Natural killer cell treated with Interleukin-12 subunit alpha and Interleukin-12 subunit beta and Interleukin-15 and Interleukin-18, amount 100 ng/mL, for 72 hours (primary cell): ENCODE results near the gene TMPRSS9. TPM values are rescaled to one million over a fixed set of nuclear protein-coding genes. Genes with fewer than 3 reads are reported as not detected.
A peak's percentile ranks its signal among the peaks of the same experiment; 100 is the strongest.

Source experiments
- ATAC-seq, 2 donors: fragments of 150-1000 bp; cut with Tn5 transposase in 1 of 2; sonication (Bioruptor Pico), chemical (Tn5 transposase) in 1 of 2; 2 replicates each; pipeline ENCODE4 v1.10.0; 2021
- DNase-seq: peaks from one replicate; pipeline ENCODE4 v3.0.0; 2022; ENCODE audit warnings: low spot score
- H3K27ac Mint-ChIP-seq, 2 donors: 1 replicate in 1 of 2; 2 replicates in 1 of 2; pipeline ENCODE4 v1.8.0; 2022; ENCODE audit warnings: mixed read lengths in 2 of 2, mild to moderate bottlenecking in 1 of 2, moderate library complexity in 1 of 2
- H3K27me3 Mint-ChIP-seq, 2 donors: 1 replicate in 1 of 2; 2 replicates in 1 of 2; pipeline ENCODE4 v1.8.0; 2022; ENCODE audit warnings: mixed read lengths in 2 of 2
- H3K36me3 Mint-ChIP-seq: one replicate; pipeline ENCODE4 v1.8.0; 2022; ENCODE audit warnings: mixed read lengths
- H3K4me1 Mint-ChIP-seq, 2 donors: 1 replicate in 1 of 2; 2 replicates in 1 of 2; pipeline ENCODE4 v1.8.0; 2022; ENCODE audit warnings: low read depth in 2 of 2, mixed read lengths in 2 of 2, mild to moderate bottlenecking in 1 of 2
- H3K4me3 Mint-ChIP-seq: one replicate; pipeline ENCODE4 v1.8.0; 2022; ENCODE audit warnings: mixed read lengths
- H3K9me3 Mint-ChIP-seq: 2 replicates; pipeline ENCODE4 v1.8.0; 2022; ENCODE audit warnings: mixed read lengths
- total RNA-seq, 2 donors: library from RNA; stranded (reverse); gene quantifications; one replicate each; pipeline ENCODE4 v1.2.3, GENCODE V29; 2022

The TMPRSS9 gene
- total RNA-seq, 2 donors from 2014 or later, result not detected

DNA sequence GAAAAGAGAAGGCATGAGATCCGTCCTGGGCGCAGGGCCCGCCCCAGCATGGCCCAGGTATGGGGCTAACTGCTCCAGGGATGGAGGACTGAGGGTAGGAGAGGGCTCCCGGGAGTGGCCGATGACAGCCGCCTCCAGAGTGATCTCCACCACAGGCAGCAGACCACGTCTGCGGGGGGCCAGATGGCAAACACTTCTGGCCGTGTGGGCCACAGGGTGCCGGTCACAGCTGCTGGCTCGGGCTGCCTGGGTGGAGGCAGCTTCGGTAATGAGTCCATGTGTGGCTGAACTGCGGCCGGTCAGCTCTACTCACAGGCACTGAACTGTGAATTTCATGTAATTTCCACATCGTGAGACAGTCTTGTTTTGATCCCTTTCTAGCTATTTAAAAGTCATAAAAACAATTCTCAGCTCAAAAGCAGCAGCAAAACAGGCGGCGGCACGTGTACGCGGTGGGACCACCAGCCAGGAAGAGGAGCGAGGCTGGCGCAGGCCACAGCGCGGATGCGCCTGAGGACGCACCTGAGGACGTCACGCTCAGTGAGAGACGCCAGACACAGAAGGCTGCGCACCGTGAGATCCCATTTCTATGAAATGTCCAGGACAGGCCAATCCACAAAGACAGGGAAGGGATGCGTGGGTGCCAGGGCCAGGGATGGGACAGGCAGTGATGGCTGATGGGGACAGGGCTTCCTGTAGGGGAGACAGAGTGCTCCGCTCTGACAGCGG, 35.7 kb upstream of the TMPRSS9 start:
- peaks cover 28 to 32% of the 10 kb centered on the region in 2 donors for H3K4me1 Mint-ChIP-seq
- no peak for ATAC-seq
- DNase-seq, result no peak
- H3K27me3 Mint-ChIP-seq, result no peaks in the 10 kb centered on the region
- H3K9me3 Mint-ChIP-seq, result no peaks in the 10 kb centered on the region
- peaks cover 6% of the 10 kb centered on the region for H3K36me3 Mint-ChIP-seq
- H3K4me3 Mint-ChIP-seq, result peak overlapping the region; percentile 30
- H3K27ac Mint-ChIP-seq, result no peak overlapping the region

DNA sequence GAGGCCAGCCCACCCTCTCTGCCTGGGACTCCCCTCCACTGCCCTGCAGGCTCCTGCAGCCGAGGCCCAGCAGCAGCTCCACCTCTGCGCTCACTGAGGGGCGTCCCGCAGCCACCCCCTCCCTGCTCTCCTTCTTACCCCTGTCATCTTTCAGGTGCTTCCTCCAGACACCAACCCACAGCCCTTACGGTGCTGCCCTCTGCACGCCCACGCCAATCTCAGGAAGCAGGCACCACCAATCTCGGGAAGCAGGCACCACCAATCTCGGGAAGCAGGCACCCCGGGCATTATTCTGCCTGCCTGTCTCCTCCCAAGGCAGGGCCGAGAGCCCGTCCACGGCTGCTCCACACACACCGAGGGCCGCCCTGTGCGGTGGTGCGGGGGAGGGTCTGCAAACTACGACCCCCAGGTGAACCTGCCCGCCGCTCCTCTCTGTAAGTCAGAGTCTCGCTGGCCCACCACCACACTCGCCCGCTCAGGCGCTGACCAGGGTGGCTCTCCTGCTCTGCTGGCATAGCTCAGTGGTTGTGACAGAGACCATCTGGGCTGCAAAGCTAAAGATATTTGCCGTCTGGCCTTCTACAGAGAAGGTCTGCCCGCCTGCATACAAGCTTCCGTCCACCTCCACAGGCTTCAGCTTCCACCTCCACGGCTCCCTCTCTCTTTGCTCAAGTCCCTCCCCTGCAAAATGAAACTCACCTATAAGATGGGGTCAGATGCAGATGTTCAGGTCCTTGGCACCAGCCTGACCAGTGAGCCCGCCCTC, 34.6 kb upstream of the TMPRSS9 start:
- Mint-ChIP-seq H3K4me3 (peak overlapping the region; percentile 62), H3K4me1 (peaks cover 33 to 40% of the 10 kb centered on the region in 2 donors), H3K9me3 (no peaks in the 10 kb centered on the region), H3K27me3 (no peaks in the 10 kb centered on the region), H3K36me3 (peaks cover 6% of the 10 kb centered on the region), H3K27ac (peak overlapping the region; percentile 32 to 35)
- no peak for DNase-seq
- ATAC-seq, result no peak

DNA sequence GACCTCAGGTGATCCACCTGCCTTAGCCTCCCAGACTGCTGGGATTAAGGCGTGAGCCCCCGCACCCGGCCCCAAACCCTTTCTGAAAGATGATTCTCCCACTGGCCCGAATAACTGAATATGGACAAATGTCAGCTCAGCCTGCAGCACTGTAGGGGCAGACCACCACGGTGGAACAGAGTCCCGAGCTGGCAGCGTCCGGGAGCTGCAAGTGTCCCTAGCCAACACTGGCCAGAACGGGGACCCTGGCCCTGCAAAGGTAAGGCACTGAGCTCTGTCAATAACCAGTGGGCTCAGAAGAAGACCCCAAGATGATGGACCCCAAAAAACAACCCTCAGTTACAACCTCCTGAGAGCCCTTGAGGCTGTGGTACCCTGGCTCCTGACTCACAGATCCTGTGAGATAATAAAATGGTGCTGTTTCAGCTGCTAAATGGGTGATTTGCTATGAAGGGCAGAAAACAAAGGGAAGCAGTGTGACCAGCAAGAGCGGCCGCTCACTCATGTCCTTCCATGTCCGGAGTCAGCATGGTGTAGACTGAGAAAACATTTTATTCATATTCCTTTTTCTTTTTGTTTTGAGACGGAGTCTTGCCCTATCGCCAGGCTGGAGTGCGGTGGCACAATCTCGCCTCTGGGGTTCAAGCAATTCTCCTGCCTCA, 33.2 kb upstream of the TMPRSS9 start:
- Mint-ChIP-seq H3K27me3 (no peaks in the 10 kb centered on the region), H3K4me3 (peak overlapping the region; percentile 91), H3K4me1 (peaks cover 33 to 42% of the 10 kb centered on the region in 2 donors), H3K36me3 (peaks cover 6% of the 10 kb centered on the region), H3K9me3 (no peaks in the 10 kb centered on the region), H3K27ac (peak overlapping the region; percentile 88 to 92)
- DNase-seq (no peak), ATAC-seq (no peak)

DNA sequence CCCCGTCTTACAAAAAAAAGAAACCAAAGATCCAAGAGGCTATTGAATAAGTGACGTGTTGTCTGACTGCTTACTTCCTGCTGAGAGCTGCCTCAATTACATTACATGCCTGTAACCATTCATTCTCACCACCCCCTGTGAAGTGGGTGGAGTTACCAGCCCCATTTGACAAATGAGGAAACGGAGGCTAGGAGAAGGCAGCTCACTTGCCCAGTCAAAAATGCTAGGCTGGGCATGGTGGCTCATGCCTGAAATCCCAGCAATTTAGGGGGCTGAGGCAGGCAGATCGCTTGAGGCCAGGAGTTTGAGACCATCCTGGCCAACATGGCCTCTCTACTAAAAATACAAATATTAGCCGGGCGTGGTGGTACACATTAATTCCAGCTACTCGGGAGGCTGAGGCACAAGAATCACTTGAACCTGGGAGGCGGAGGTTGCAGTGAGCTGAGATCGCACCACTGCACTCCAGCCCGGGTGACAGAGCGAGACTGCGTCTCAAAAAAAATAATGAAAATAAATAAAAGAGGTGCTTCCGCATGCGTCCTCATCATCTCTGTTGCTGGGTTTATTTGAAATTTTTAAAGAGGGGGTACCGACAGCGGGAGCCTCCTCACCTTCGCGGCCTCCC, 32.2 kb upstream of the TMPRSS9 start:
- Mint-ChIP-seq H3K36me3 (peaks cover 6% of the 10 kb centered on the region), H3K4me3 (peak overlapping the region; percentile 91), H3K4me1 (peaks cover 33 to 42% of the 10 kb centered on the region in 2 donors), H3K27ac (peak overlapping the region; percentile 88 to 92), H3K27me3 (no peaks in the 10 kb centered on the region), H3K9me3 (no peaks in the 10 kb centered on the region)
- DNase-seq, result peak; percentile 80
- peak; percentile 85 to 87 for ATAC-seq

DNA sequence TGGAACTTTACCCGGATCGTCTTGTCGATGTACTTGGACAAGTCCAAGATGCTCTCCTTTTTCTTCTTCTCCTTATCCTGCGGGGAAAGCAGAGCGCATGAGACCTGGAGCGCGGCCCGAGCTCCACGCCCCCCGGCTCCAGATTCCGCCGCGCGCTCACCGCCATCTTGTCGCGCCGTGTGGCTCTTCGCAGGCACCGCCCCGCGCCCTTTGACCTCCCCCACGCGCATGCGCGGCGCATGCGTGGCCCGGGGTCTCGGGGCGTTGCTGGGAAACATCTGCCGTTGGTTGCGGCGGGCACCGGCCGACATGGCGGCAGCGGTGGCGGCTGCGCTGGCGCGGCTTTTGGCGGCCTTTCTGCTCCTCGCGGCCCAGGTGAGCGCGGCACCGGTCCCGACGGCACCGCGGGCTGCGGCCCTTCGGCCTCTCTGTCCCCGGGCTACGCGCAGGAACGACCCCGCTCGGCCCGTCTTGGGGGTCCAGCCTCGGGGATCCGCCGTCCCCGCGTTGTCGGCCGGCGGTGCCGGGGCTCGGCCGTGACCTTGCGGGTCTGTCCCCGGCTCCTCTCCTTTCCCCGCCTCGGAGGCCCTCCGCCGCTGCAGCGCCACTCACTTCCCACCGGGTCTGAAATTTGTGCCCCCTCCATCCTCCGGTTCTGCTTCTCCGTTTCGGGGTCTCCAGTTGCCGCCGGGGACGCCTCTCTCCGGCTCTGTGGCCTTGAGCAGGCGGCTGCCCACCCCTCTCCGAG, 31.5 kb upstream of the TMPRSS9 start, which contains the start of the genes LSM7 and SPPL2B:
TSS of gene LSM7 (minus strand) at position 186 of the 748 bp plus-strand sequence. CDS start at position 166, 20 bp downstream.
TSS of gene SPPL2B (plus strand) at position 284 of the 748 bp plus-strand sequence. CDS start at position 310, 26 bp downstream.
- Mint-ChIP-seq H3K27ac (peak within 1 kb of the TSS; percentile 88 to 92), H3K9me3 (no peaks in the 10 kb centered on the region), H3K4me1 (peaks cover 33 to 42% of the 10 kb centered on the region in 2 donors)

DNA sequence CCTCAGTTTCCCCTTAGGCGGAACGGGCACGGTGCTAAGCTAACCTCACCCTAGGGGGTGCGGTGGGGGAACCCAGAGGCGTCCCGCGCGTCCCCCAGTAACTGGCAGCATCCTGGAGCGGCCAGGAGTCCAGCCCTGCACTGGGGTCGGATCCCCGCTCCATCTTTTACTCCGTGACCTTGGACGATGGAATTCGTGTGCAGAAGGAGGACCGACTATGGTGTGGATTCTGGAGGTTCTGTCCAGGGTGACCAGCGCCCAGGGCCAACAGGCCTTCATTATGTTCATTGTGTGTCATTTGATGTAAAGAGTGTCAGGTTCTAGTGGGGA, 31.0 kb upstream of the TMPRSS9 start:
- H3K36me3 Mint-ChIP-seq, result peaks cover 6% of the 10 kb centered on the region
- no peaks in the 10 kb centered on the region for H3K9me3 Mint-ChIP-seq
- H3K27me3 Mint-ChIP-seq, result no peaks in the 10 kb centered on the region
- DNase-seq, result no peak
- H3K4me3 Mint-ChIP-seq, result peak overlapping the region; percentile 91
- peak overlapping the region; percentile 88 to 92 for H3K27ac Mint-ChIP-seq
- peaks cover 33 to 42% of the 10 kb centered on the region in 2 donors for H3K4me1 Mint-ChIP-seq
- no peak for ATAC-seq

More for the DNA sequence above, 31.5 kb upstream of the TMPRSS9 start, which contains the start of the genes LSM7 and SPPL2B:
- H3K4me3 Mint-ChIP-seq, result peak within 1 kb of the TSS; percentile 91
- ATAC-seq (peak; percentile 87 to 93), DNase-seq (peak; percentile 94)
- peaks cover 6% of the 10 kb centered on the region for H3K36me3 Mint-ChIP-seq
- H3K27me3 Mint-ChIP-seq, result no peaks in the 10 kb centered on the region

DNA sequence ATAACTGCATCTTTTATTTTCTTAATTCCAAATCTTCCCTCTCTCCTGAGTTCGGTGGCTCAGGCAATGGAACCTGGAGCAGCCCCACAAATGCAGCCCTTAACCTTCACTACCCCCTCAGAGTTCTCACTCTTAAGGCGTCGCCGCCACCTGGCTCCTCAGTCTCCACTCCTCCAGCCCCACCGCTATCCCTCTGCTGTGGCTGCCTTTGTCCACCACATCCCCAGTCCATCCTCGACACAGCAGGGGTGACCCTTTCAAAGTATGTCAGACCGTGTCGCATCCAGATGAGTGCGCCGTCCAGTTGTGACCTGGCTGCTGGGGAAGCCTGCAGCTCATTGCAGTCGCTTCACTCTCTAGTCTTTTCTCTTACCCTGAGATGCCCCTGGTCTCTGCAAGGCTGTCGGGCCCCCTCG, 30.6 kb upstream of the TMPRSS9 start:
- Mint-ChIP-seq H3K27ac (peak overlapping the region; percentile 88 to 92), H3K36me3 (peaks cover 6% of the 10 kb centered on the region), H3K27me3 (no peaks in the 10 kb centered on the region), H3K9me3 (no peaks in the 10 kb centered on the region), H3K4me3 (peak overlapping the region; percentile 91), H3K4me1 (peaks cover 33 to 41% of the 10 kb centered on the region in 2 donors)
- ATAC-seq (no peak), DNase-seq (no peak)

DNA sequence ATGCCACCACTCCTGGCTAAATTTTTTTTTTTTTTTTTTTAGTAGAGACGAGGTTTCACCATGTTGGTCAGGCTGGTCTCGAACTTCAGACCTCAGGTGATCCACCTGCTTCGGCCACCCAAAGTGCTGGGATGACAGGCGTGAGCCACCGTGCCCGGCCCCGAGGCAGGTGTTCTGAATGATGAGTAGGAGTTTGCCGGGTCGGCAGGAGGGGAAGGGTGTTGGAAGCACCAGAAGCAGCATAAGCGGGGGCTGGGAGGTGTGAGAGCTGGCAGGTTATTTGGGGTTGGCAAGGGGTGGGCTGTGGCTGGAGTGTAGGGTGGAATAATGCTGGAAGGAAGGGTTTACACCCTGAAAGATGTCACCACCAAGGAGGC, 29.8 kb upstream of the TMPRSS9 start:
- no peak for ATAC-seq
- peak overlapping the region; percentile 91 for H3K4me3 Mint-ChIP-seq
- H3K36me3 Mint-ChIP-seq, result peaks cover 6% of the 10 kb centered on the region
- no peaks in the 10 kb centered on the region for H3K27me3 Mint-ChIP-seq
- no peak overlapping the region for H3K27ac Mint-ChIP-seq
- DNase-seq, result no peak
- H3K9me3 Mint-ChIP-seq, result no peaks in the 10 kb centered on the region
- H3K4me1 Mint-ChIP-seq, result peaks cover 33 to 38% of the 10 kb centered on the region in 2 donors

DNA sequence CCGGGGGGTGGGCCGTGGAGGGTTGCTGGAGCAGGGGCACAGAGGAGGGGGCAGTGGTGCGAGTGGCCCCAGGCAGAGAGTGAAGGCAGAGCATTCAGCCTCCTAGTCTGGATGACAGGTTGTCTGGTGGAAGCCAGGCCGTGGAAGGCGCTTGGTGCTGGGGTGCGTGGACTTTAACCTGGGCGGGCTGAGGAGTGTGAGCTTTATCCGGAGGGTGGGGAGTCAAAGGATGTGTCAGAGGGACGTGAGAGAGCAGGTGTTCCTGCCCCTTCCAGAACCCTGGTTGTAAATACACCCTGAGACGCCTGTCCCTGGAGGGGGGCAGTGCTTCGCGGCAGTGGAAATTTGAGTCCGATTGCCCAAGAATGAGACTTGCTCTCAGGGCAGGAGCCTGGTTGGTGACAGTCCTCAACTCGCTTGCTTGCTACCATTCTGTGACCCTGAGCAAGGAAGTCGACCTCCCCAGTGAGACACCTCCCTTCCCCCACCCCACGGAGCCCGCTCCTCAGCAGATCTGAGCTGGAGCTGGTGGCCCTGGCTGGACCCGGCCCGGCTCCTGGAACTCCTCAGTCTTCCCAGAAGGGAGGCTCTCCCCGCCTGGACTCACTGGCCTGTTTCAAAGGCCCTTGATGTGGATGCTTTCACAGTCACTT, 29.3 kb upstream of the TMPRSS9 start:
- Mint-ChIP-seq H3K27me3 (no peaks in the 10 kb centered on the region), H3K9me3 (peaks cover 2% of the 10 kb centered on the region), H3K36me3 (peaks cover 8% of the 10 kb centered on the region), H3K4me3 (peak overlapping the region; percentile 91), H3K27ac (peak overlapping the region in 1 of 2 donors; percentile 38), H3K4me1 (peaks cover 29 to 37% of the 10 kb centered on the region in 2 donors)
- ATAC-seq (no peak), DNase-seq (no peak)

DNA sequence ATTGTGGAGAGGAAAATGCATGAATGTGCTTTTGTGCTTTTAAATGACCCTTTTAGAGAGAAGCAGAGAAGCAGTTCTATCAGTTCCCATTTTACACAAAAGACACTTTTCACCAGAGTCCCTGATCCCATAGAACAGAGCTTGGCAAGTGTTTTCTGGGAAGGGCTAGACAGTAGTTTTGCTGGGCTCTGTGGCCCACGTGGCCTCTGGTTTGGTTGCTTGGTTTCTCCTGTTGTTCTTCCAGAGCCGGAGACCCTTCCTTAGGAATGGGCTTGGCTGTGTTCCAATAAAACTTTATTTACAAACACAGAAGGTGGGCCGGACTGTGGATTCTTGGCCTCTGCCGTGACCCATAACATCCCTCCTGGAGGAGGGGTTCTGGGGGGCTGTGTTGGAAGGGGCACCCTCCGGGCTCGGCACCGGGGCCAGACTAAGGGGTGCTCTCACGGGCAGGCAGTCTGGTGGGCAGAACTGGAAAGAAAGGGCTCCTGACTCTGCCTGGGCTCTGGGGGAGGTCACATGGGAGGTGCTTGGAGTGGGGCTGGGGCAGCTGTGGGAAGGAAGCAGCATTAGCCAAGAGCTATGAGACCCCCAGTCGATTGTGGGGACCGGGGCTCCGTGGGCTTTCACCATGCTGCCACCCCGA, 28.3 kb upstream of the TMPRSS9 start:
- peaks cover 13% of the 10 kb centered on the region for H3K36me3 Mint-ChIP-seq
- ATAC-seq, result no peak
- peaks cover 7% of the 10 kb centered on the region for H3K9me3 Mint-ChIP-seq
- H3K27ac Mint-ChIP-seq, result peak overlapping the region in 1 of 2 donors; percentile 38
- H3K27me3 Mint-ChIP-seq, result no peaks in the 10 kb centered on the region
- H3K4me1 Mint-ChIP-seq, result peaks cover 33 to 39% of the 10 kb centered on the region in 2 donors
- DNase-seq, result no peak
- H3K4me3 Mint-ChIP-seq, result no peak overlapping the region

DNA sequence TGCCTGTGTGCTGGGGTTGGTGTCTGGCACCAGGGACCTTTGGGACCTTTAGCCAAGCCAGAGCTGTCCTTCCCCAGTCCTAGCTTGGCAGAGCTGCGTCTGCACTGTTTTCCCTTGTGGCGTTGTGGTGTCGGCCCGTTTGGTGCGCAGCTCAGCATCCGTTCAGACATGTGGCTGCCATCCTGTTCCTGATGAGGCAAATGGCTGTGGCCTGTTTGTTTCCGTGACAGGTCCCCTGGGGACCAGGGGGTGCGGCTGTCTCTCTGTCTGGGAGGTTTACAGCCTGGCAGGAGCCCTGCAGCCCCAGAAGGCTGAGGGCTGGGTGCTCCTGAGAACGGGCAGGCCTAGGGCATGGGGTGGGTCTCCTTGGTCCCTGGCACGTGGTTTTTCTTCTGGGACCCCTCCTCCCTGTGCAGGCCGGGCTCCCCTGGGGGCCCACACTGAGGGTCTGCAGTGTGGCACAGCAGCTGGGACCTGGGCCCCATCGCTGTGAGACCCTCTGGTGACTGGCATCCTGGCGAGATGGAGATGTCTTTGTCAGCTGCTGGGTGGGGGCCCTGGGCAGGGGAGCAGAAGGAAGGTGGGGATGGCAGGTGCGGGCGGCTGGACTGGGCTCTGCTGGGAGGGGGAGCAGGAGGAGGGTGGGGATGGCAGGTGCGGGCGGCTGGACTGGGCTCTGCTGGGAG, 27.6 kb upstream of the TMPRSS9 start:
- H3K4me1 Mint-ChIP-seq, result peaks cover 25 to 33% of the 10 kb centered on the region in 2 donors
- peaks cover 13% of the 10 kb centered on the region for H3K36me3 Mint-ChIP-seq
- no peak overlapping the region for H3K27ac Mint-ChIP-seq
- no peaks in the 10 kb centered on the region for H3K27me3 Mint-ChIP-seq
- ATAC-seq, result peak in 1 of 2 donors; percentile 3
- H3K9me3 Mint-ChIP-seq, result peaks cover 7% of the 10 kb centered on the region
- H3K4me3 Mint-ChIP-seq, result no peak overlapping the region
- DNase-seq, result no peak
